Prostate gland (tissue), 2 donors: ENCODE data around the gene ZNF532. TPM values are rescaled to one million over a fixed set of nuclear protein-coding genes. Genes with fewer than 3 reads are reported as not detected.

Experiments
- DNase-seq: peaks from one replicate; pipeline ENCODE4 v3.0.0-alpha.2; 2019; ENCODE audit warnings: low spot score
- H3K27ac ChIP-seq, 2 donors: fragments of 200-600 bp; sonication (generic); 2 replicates each; pipeline ENCODE4 v1.5.1; 2017 to 2019
- H3K27me3 ChIP-seq: fragments of 200-600 bp; sonication (generic); replicated peaks from 2 replicates; pipeline ENCODE4 v1.5.1; 2019; ENCODE audit not compliant: insufficient read depth
- H3K36me3 ChIP-seq, 2 donors: fragments of 200-600 bp; sonication (generic); 1 replicate in 1 of 2; 2 replicates in 1 of 2; pipeline versions ENCODE4 v1.5.1 to v1.8.1; 2017 to 2019
- H3K4me1 ChIP-seq: fragments of 200-600 bp; sonication (generic); replicated peaks from 2 replicates; pipeline ENCODE4 v1.5.1; 2019
- H3K4me3 ChIP-seq, 2 donors: fragments of 200-600 bp; sonication (generic); 2 replicates each; pipeline ENCODE4 v1.5.1; 2017 to 2019
- H3K9me3 ChIP-seq: fragments of 200-600 bp; sonication (generic); 2 replicates; pipeline ENCODE4 v1.5.1; 2017
- CTCF ChIP-seq, 4 experiments: fragments of 200-600 bp in 2 of 4; fragments of 450-650 bp in 2 of 4; sonication (generic) in 2 of 4; IDR thresholded peaks; 1 replicate in 3 of 4; 2 replicates in 1 of 4; pipeline ENCODE4 v1.5.1; 2016 to 2019; ENCODE audit warnings: antibody characterized with exemption in 4 of 4, mild to moderate bottlenecking in 2 of 4, moderate library complexity in 2 of 4
- POLR2A ChIP-seq: fragments of 450-650 bp; IDR thresholded peaks from one replicate; pipeline ENCODE4 v1.6.1; 2016; ENCODE audit warnings: antibody characterized with exemption, mild to moderate bottlenecking
- POLR2AphosphoS5 ChIP-seq: sonication (generic); formaldehyde crosslinking; IDR thresholded peaks from one replicate; pipeline ENCODE4 v1.6.1; 2017; ENCODE audit warnings: antibody characterized with exemption
- WGBS: methylation state at CpG from one replicate; pipeline ENCODE4 v1.1.5; 2018; 5-methylcytosine and 5-hydroxymethylcytosine counted together
- intact Hi-C: fragments of 100-400 bp; cut with DNase I; formaldehyde crosslinking; loops from one replicate; pipeline ENCODE4 v1.14.2; 2022
- total RNA-seq, 2 donors: library from RNA; depleted of rRNA; stranded (reverse); fragments of >200 nt; gene quantifications; one replicate each; pipeline ENCODE4 v1.1.0, GENCODE V29; 2016

Gene ZNF532
- total RNA-seq, 2 donors from 2014 or later: 231 to 299 TPM

GRCh38 chr18:58831606-58832005, 33.1 kb upstream of the ZNF532 start:
- TF ChIP-seq POLR2A (no peak), CTCF (IDR thresholded peaks at IDR 0.05) (no peak), POLR2AphosphoS5 (no peak)
- intact Hi-C loops: no loop called here
- no peaks in the 10 kb centered on the region for H3K9me3 ChIP-seq

GRCh38 chr18:58838165-58838860, 26.4 kb upstream of the ZNF532 start:
- no peaks in the 10 kb centered on the region for H3K4me1 ChIP-seq
- no peak for TF ChIP-seq CTCF (IDR thresholded peaks at IDR 0.05)
- TF ChIP-seq POLR2AphosphoS5: no peak
- no peak for TF ChIP-seq POLR2A
- intact Hi-C loops: no loop called here

More at GRCh38 chr18:58831606-58832005, 33.1 kb upstream of the ZNF532 start:
- no peak for DNase-seq
- no peaks in the 10 kb centered on the region for H3K36me3 ChIP-seq
- no peaks in the 10 kb centered on the region for H3K4me1 ChIP-seq
- H3K27me3 ChIP-seq: no peaks in the 10 kb centered on the region
- H3K27ac ChIP-seq: no peak overlapping the region
- H3K4me3 ChIP-seq: no peak overlapping the region
- WGBS: 77% methylated on average over 1 of the region's 1 CpG

GRCh38 chr18:58838946-58839345, 25.7 kb upstream of the ZNF532 start:
- H3K36me3 ChIP-seq: no peaks in the 10 kb centered on the region
- H3K27ac ChIP-seq: no peak overlapping the region
- no peaks in the 10 kb centered on the region for H3K4me1 ChIP-seq
- no peak overlapping the region for H3K4me3 ChIP-seq
- TF ChIP-seq POLR2A (no peak), POLR2AphosphoS5 (no peak), CTCF (IDR thresholded peaks at IDR 0.05) (no peak)
- WGBS: 76% methylated on average over 6 of the region's 6 CpGs
- intact Hi-C loops: no loop called here
- no peaks in the 10 kb centered on the region for H3K27me3 ChIP-seq
- no peaks in the 10 kb centered on the region for H3K9me3 ChIP-seq
- no peak for DNase-seq

More at GRCh38 chr18:58838165-58838860, 26.4 kb upstream of the ZNF532 start:
- no peak for DNase-seq
- no peaks in the 10 kb centered on the region for H3K9me3 ChIP-seq
- H3K4me3 ChIP-seq: no peak overlapping the region
- H3K27me3 ChIP-seq: no peaks in the 10 kb centered on the region
- WGBS: 85% methylated on average over 5 of the region's 5 CpGs
- H3K27ac ChIP-seq: no peak overlapping the region
- no peaks in the 10 kb centered on the region for H3K36me3 ChIP-seq

- no peak for DNase-seq
- no peaks in the 10 kb centered on the region for H3K9me3 ChIP-seq
- no peaks in the 10 kb centered on the region for H3K4me1 ChIP-seq
- H3K27me3 ChIP-seq: no peaks in the 10 kb centered on the region
- intact Hi-C loops: no loop called here
- H3K4me3 ChIP-seq: no peak overlapping the region
- no peaks in the 10 kb centered on the region for H3K36me3 ChIP-seq
- peak overlapping the region; percentile 26 to 54 for H3K27ac ChIP-seq
- TF ChIP-seq POLR2AphosphoS5: no peak
- no peak for TF ChIP-seq CTCF (IDR thresholded peaks at IDR 0.05)
- no peak for TF ChIP-seq POLR2A
- WGBS: 80% methylated on average over 11 of the region's 11 CpGs
Observed at GRCh38 chr18:58842978-58843687, 21.5 kb upstream of the ZNF532 start.

GRCh38 chr18:58843688-58844035, 21.0 kb upstream of the ZNF532 start:
- no peaks in the 10 kb centered on the region for H3K4me1 ChIP-seq
- intact Hi-C loops: no loop called here
- no peaks in the 10 kb centered on the region for H3K27me3 ChIP-seq
- DNase-seq: no peak
- no peak overlapping the region for H3K4me3 ChIP-seq
- no peaks in the 10 kb centered on the region for H3K9me3 ChIP-seq
- H3K27ac ChIP-seq: peak overlapping the region; percentile 26 to 54
- no peaks in the 10 kb centered on the region for H3K36me3 ChIP-seq
- TF ChIP-seq CTCF (IDR thresholded peaks at IDR 0.05): no peak
- TF ChIP-seq POLR2AphosphoS5: peak; percentile 24
- TF ChIP-seq POLR2A: no peak
- 69% methylated on average over 2 of the region's 2 CpGs for WGBS
